Measurements from ENCODE around the gene HNRNPM. TPM values are rescaled to one million over a fixed set of nuclear protein-coding genes. Genes with fewer than 3 reads are reported as not detected.

HNRNPM gene
- total RNA-seq, 4 donors from 2014 or later: 103 to 126 (median 116) TPM

GRCh38 chr19:8412783-8413628 is 31.8 kb upstream of the HNRNPM start, which contains the start of gene MARCHF2:
TSS of gene MARCHF2 (plus strand) at chr19:8413305. CDS start at chr19:8421841, 8,536 bp downstream.
- 1% methylated on average over 19 of the region's 89 CpGs for WGBS
- Histone ChIP-seq H3K9me3 (no peaks in the 10 kb centered on the region), H3K4me1 (peaks cover 38 to 55% (median 50%) of the 10 kb centered on the region in 4 donors), H3K4me3 (peak within 1 kb of the TSS; percentile 89 to 94 (median 92)), H3K27ac (replicated peaks in 1 of 4) (peak within 1 kb of the TSS; percentile 82 to 94 (median 90)), H3K36me3 (no peaks in the 10 kb centered on the region), H3K27me3 (no peaks in the 10 kb centered on the region)
- TF ChIP-seq POLR2A (IDR thresholded peaks at IDR 0.05; ENCODE audit: low read depth): no peak
- TF ChIP-seq CTCF (IDR thresholded peaks at IDR 0.05): peak; percentile 71 to 82 (median 79)
- TF ChIP-seq POLR2AphosphoS5 (IDR thresholded peaks at IDR 0.05): peak; percentile 75 to 83
- no peak for TF ChIP-seq EP300 (IDR thresholded peaks at IDR 0.05)
- intact Hi-C loops (cut with DNase I): loop anchor here (2.0 to 5.0 kb wide), 2 partner anchors 34 to 94 kb away; no protein-coding TSS in a partner anchor
- DNase-seq (ENCODE audit: extremely low spot score): peak; percentile 99

GRCh38 chr19:8413629-8413995 is 31.2 kb upstream of the HNRNPM start:
- Histone ChIP-seq H3K27ac (replicated peaks in 1 of 4) (peak overlapping the region; percentile 82 to 94 (median 90)), H3K36me3 (peaks cover 0 to 4% (median 2%) of the 10 kb centered on the region in 4 donors), H3K4me3 (peak overlapping the region; percentile 89 to 94 (median 92)), H3K27me3 (no peaks in the 10 kb centered on the region), H3K9me3 (no peaks in the 10 kb centered on the region), H3K4me1 (peaks cover 44 to 61% (median 56%) of the 10 kb centered on the region in 4 donors)
- no peak for TF ChIP-seq POLR2A (IDR thresholded peaks at IDR 0.05; ENCODE audit: low read depth)
- no peak for TF ChIP-seq EP300 (IDR thresholded peaks at IDR 0.05)
- no peak for TF ChIP-seq CTCF (IDR thresholded peaks at IDR 0.05)
- no peak for TF ChIP-seq POLR2AphosphoS5 (IDR thresholded peaks at IDR 0.05)
- intact Hi-C loops (cut with DNase I): loop anchor here (2.0 to 5.0 kb wide), 2 partner anchors 34 to 93 kb away; no protein-coding TSS in a partner anchor
- DNase-seq (ENCODE audit: extremely low spot score): no peak
- 7% methylated on average over 1 of the region's 3 CpGs for WGBS

- Histone ChIP-seq H3K27me3 (no peaks in the 10 kb centered on the region), H3K36me3 (peaks cover 0 to 16% (median 10%) of the 10 kb centered on the region in 4 donors), H3K9me3 (no peaks in the 10 kb centered on the region), H3K27ac (replicated peaks in 1 of 4) (peak overlapping the region; percentile 62 to 94 (median 82)), H3K4me3 (no peak overlapping the region), H3K4me1 (peaks cover 45 to 66% (median 61%) of the 10 kb centered on the region in 4 donors)
- no peak for DNase-seq (ENCODE audit: extremely low spot score)
- intact Hi-C loops (cut with DNase I): no loop called here
- 71% methylated on average over 3 of the region's 4 CpGs for WGBS
- no peak for TF ChIP-seq CTCF (IDR thresholded peaks at IDR 0.05)
- no peak for TF ChIP-seq EP300 (IDR thresholded peaks at IDR 0.05)
- no peak for TF ChIP-seq POLR2A (IDR thresholded peaks at IDR 0.05; ENCODE audit: low read depth)
- no peak for TF ChIP-seq POLR2AphosphoS5 (IDR thresholded peaks at IDR 0.05)
Measured at GRCh38 chr19:8416796-8417195, 28.0 kb upstream of the HNRNPM start.

- H3K9me3 ChIP-seq: no peaks in the 10 kb centered on the region
- peak overlapping the region in 2 of 4 donors; percentile 28 to 39 for H3K27ac ChIP-seq (replicated peaks in 1 of 4)
- H3K36me3 ChIP-seq: peaks cover 0 to 35% (median 26%) of the 10 kb centered on the region in 4 donors
- 88% methylated on average over 21 of the region's 28 CpGs for WGBS
- no peak overlapping the region for H3K4me3 ChIP-seq
- no peak for DNase-seq (ENCODE audit: extremely low spot score)
- H3K27me3 ChIP-seq: no peaks in the 10 kb centered on the region
- no peak for TF ChIP-seq EP300 (IDR thresholded peaks at IDR 0.05)
- TF ChIP-seq CTCF (IDR thresholded peaks at IDR 0.05): no peak
- TF ChIP-seq POLR2AphosphoS5 (IDR thresholded peaks at IDR 0.05): no peak
- TF ChIP-seq POLR2A (IDR thresholded peaks at IDR 0.05; ENCODE audit: low read depth): no peak
- intact Hi-C loops (cut with DNase I): no loop called here
- peaks cover 36 to 53% (median 50%) of the 10 kb centered on the region in 4 donors for H3K4me1 ChIP-seq
Measured at GRCh38 chr19:8421484-8422461, 23.0 kb upstream of the HNRNPM start.

Measured in esophagus muscularis mucosa (tissue), 4 donors.